Loucy (cell line): ENCODE data around the gene HGD.

Experiments used
- H2AFZ ChIP-seq: fragments of 200-600 bp; sonication (generic); 2 replicates; pipeline ENCODE4 v1.6.0; 2016; ENCODE audit warnings: antibody characterized with exemption, mild to moderate bottlenecking, low read length, moderate library complexity
- H3F3A ChIP-seq: fragments of 200-600 bp; 2 replicates; pipeline ENCODE4 v1.6.0; 2016; ENCODE audit warnings: antibody characterized with exemption, low read depth, mild to moderate bottlenecking
- H3K27me3 ChIP-seq: fragments of 200-600 bp; sonication (generic); 2 replicates; pipeline ENCODE4 v1.6.1; 2014; ENCODE audit warnings: low read length, mild to moderate bottlenecking; ENCODE audit not compliant: insufficient read depth, poor library complexity, severe bottlenecking
- H3K36me3 ChIP-seq: fragments of 200-600 bp; sonication (generic); 2 replicates; pipeline ENCODE4 v1.6.1; 2016; ENCODE audit warnings: low read length; ENCODE audit not compliant: insufficient read depth
- H3K4me1 ChIP-seq: fragments of 200-600 bp; sonication (generic); 2 replicates; pipeline ENCODE4 v1.5.1; 2014; ENCODE audit warnings: low read length, mild to moderate bottlenecking; ENCODE audit not compliant: insufficient read depth, poor library complexity, severe bottlenecking
- H3K4me2 ChIP-seq: fragments of 200-600 bp; sonication (generic); 2 replicates; pipeline ENCODE4 v1.6.0; 2014; ENCODE audit warnings: antibody characterized with exemption, low read length, low read depth, mild to moderate bottlenecking; ENCODE audit not compliant: poor library complexity, severe bottlenecking
- H3K4me3 ChIP-seq: fragments of 200-600 bp; sonication (generic); 2 replicates; pipeline ENCODE4 v1.5.1; 2014; ENCODE audit warnings: low read length, mild to moderate bottlenecking, mixed read lengths; ENCODE audit not compliant: poor library complexity, severe bottlenecking
- H3K79me2 ChIP-seq: fragments of 200-600 bp; sonication (generic); 2 replicates; pipeline ENCODE4 v1.6.1; 2014; ENCODE audit warnings: low read length; ENCODE audit not compliant: insufficient read depth
- H3K9ac ChIP-seq: fragments of 200-600 bp; sonication (generic); 2 replicates; pipeline ENCODE4 v1.6.0; 2014; ENCODE audit warnings: mild to moderate bottlenecking, low read depth, low read length, moderate library complexity; ENCODE audit not compliant: poor library complexity, severe bottlenecking
- H3K9me2 ChIP-seq: fragments of 200-600 bp; sonication (generic); replicated peaks from 2 replicates; pipeline ENCODE4 v1.6.1; 2016; ENCODE audit warnings: low read depth, low read length, mixed read lengths
- H3K9me3 ChIP-seq: fragments of 200-600 bp; sonication (generic); 2 replicates; pipeline ENCODE4 v1.6.1; 2014; ENCODE audit warnings: mild to moderate bottlenecking, antibody characterized with exemption, low read length, low read depth; ENCODE audit not compliant: insufficient read depth
- H4K20me1 ChIP-seq: fragments of 200-600 bp; sonication (generic); 2 replicates; pipeline ENCODE4 v1.6.0; 2014; ENCODE audit warnings: antibody characterized with exemption, low read length, mild to moderate bottlenecking; ENCODE audit not compliant: insufficient read depth, poor library complexity, severe bottlenecking
- EZH2phosphoT487 ChIP-seq: fragments of 200-600 bp; IDR thresholded peaks from 2 replicates; pipeline ENCODE4 v1.6.1; 2018; ENCODE audit warnings: antibody characterized with exemption, mild to moderate bottlenecking, moderate library complexity, borderline replicate concordance
- TF ChIP-seq, protein P1 (sequence below): fragments of 200-600 bp; sonication (generic); conservative IDR thresholded peaks from 2 replicates; pipeline ENCODE4 v1.5.1; 2014; ENCODE audit warnings: mild to moderate bottlenecking, antibody characterized with exemption, low read length

The HGD gene

DNA sequence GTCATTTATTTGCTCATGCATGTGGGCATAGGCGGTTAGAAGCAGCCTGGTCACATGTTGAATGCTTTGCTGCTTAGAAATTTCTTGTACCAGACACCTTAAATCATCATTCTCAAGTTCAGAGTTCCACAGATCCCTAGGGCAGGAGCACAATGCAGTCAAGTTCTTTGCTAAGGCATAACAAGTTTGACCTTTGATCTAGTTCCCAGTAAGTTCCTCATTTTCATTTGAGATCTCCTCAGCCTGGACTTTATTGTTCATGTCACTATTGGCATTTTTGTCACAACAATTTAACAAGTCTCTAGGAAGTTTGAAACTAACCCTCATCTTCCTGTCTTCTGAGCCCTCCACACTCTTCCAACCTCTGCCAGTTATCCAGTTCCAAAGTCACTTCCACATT is 22.8 kb downstream of the HGD start:
- Histone ChIP-seq H3K36me3 (no peaks in the 10 kb centered on the region), H3K4me2 (no peak overlapping the region), H3K9ac (no peak overlapping the region), H4K20me1 (no peaks in the 10 kb centered on the region), H3F3A (no peaks in the 10 kb centered on the region), H3K27me3 (no peaks in the 10 kb centered on the region), H3K4me1 (no peaks in the 10 kb centered on the region), H3K9me2 (no peaks in the 10 kb centered on the region), H2AFZ (no peak overlapping the region), H3K9me3 (no peaks in the 10 kb centered on the region), H3K79me2 (no peaks in the 10 kb centered on the region), H3K4me3 (no peak overlapping the region)
- TF ChIP-seq, protein P1, sequence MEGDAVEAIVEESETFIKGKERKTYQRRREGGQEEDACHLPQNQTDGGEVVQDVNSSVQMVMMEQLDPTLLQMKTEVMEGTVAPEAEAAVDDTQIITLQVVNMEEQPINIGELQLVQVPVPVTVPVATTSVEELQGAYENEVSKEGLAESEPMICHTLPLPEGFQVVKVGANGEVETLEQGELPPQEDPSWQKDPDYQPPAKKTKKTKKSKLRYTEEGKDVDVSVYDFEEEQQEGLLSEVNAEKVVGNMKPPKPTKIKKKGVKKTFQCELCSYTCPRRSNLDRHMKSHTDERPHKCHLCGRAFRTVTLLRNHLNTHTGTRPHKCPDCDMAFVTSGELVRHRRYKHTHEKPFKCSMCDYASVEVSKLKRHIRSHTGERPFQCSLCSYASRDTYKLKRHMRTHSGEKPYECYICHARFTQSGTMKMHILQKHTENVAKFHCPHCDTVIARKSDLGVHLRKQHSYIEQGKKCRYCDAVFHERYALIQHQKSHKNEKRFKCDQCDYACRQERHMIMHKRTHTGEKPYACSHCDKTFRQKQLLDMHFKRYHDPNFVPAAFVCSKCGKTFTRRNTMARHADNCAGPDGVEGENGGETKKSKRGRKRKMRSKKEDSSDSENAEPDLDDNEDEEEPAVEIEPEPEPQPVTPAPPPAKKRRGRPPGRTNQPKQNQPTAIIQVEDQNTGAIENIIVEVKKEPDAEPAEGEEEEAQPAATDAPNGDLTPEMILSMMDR: no peak
- TF ChIP-seq EZH2phosphoT487: no peak

DNA sequence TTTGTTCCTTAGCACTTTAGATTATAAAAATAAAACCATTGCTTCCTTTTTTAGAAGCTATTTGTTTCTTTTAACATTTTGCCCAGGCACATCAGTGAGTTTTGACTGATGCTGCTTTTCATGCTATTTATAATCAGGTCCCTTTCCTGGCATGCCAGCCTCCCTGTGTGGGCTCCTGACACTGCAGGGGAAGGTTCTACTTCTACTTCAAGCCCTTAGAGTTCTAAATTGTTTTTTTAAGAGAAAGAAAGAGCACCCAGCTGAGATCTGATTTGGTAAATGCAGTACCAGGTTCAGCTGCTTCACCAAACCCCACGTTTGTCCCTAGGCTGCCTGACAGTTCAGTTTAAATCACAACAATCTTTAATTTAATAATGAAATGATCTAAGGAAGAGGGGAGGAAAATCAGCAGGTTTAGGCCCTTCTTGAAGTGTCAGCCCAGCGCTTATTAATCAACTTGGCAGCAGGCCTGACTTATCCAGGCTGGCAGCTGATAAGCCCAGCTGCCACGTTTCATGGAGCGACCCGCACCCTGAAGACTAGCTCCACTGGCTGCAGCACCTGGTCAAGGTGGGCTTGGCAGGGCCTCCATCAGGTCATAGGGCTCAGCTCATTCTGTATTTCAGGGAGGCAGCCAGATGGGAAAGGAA is 29.0 kb downstream of the HGD start:
- no peaks in the 10 kb centered on the region for H4K20me1 ChIP-seq
- no peak overlapping the region for H3K9ac ChIP-seq
- H3K4me2 ChIP-seq: no peak overlapping the region
- no peaks in the 10 kb centered on the region for H3K36me3 ChIP-seq
- H3F3A ChIP-seq: no peaks in the 10 kb centered on the region
- H3K79me2 ChIP-seq: no peaks in the 10 kb centered on the region
- TF ChIP-seq EZH2phosphoT487: no peak
- TF ChIP-seq, protein P1: no peak
- H3K9me3 ChIP-seq: no peaks in the 10 kb centered on the region
- H3K27me3 ChIP-seq: no peaks in the 10 kb centered on the region
- H2AFZ ChIP-seq: no peak overlapping the region
- H3K4me3 ChIP-seq: no peak overlapping the region
- no peaks in the 10 kb centered on the region for H3K9me2 ChIP-seq
- H3K4me1 ChIP-seq: no peaks in the 10 kb centered on the region

DNA sequence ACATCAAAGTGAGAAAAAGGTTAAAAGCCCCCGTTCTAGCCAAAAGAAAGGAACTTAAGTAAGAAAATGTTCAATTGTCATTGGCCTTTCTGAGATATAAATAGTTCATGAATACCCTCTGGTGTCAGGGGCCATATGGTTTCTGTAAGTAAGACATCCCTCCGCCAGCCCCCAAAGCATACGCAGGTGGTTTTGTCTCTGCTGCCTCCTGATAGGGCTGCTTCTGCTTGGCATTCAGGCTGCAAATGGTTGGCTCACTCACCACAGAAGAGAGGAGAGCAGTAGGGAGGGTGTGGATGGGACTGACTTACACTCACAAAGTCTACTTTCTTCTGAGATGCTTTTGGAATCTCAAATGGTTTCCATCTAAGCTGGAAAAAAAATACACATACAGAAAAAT is 29.8 kb downstream of the HGD start:
- Histone ChIP-seq H3K79me2 (no peaks in the 10 kb centered on the region), H2AFZ (no peak overlapping the region), H4K20me1 (no peaks in the 10 kb centered on the region), H3K9me2 (no peaks in the 10 kb centered on the region), H3K9me3 (no peaks in the 10 kb centered on the region), H3K36me3 (no peaks in the 10 kb centered on the region), H3F3A (no peaks in the 10 kb centered on the region), H3K4me2 (no peak overlapping the region), H3K27me3 (no peaks in the 10 kb centered on the region), H3K4me3 (no peak overlapping the region), H3K4me1 (no peaks in the 10 kb centered on the region), H3K9ac (no peak overlapping the region)
- TF ChIP-seq, protein P1: no peak
- no peak for TF ChIP-seq EZH2phosphoT487
